ENCODE measurements around the gene PPP2CA.

DNA sequence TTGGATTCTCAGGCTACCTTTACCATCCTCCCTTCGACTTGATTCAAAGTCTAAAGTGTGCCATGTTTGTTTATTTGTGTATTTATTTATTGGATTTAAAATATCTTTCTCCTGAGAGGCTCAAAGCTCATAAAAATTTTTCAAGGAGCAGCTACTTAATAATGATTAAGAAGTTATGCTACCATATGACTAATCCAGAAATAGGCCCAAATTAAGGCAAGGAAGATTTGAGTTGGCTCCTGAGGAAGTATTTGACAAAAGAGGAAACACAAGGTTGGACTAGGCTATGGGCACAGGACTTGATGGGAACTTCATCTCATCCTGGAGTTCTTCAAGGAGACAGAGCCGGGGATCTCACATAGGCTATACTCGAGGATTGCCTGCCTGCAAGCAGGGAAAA lies 22.4 kb upstream of the PPP2CA start:
- TF ChIP-seq POLR2A (IDR thresholded peaks at IDR 0.05; ENCODE audit: low read depth) (no peak), POLR2AphosphoS5 (IDR thresholded peaks at IDR 0.05) (no peak)
- TF ChIP-seq, protein P1, sequence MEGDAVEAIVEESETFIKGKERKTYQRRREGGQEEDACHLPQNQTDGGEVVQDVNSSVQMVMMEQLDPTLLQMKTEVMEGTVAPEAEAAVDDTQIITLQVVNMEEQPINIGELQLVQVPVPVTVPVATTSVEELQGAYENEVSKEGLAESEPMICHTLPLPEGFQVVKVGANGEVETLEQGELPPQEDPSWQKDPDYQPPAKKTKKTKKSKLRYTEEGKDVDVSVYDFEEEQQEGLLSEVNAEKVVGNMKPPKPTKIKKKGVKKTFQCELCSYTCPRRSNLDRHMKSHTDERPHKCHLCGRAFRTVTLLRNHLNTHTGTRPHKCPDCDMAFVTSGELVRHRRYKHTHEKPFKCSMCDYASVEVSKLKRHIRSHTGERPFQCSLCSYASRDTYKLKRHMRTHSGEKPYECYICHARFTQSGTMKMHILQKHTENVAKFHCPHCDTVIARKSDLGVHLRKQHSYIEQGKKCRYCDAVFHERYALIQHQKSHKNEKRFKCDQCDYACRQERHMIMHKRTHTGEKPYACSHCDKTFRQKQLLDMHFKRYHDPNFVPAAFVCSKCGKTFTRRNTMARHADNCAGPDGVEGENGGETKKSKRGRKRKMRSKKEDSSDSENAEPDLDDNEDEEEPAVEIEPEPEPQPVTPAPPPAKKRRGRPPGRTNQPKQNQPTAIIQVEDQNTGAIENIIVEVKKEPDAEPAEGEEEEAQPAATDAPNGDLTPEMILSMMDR (IDR thresholded peaks at IDR 0.05): no peak
